OCI-LY3 (cell line): ENCODE results near the gene NRG2.

Experiments
- H2AFZ ChIP-seq: fragments of 200-600, 300-600 bp; shearing (Covaris generic); 2 replicates; pipeline ENCODE4 v1.6.0; 2014; ENCODE audit warnings: antibody characterized with exemption, low read depth, low read length
- H3K27ac ChIP-seq: fragments of 200-600, 300-600 bp; sonication (generic); 2 replicates; pipeline ENCODE4 v1.5.1; 2014; ENCODE audit warnings: mild to moderate bottlenecking, low read length, moderate library complexity, mixed read lengths
- H3K27me3 ChIP-seq: fragments of 200-600, 300-600 bp; sonication (generic); 2 replicates; pipeline ENCODE4 v1.6.1; 2014; ENCODE audit warnings: low read depth, low read length, mixed read lengths
- H3K36me3 ChIP-seq: fragments of 200-600, 300-600 bp; sonication (generic); replicated peaks from 2 replicates; pipeline ENCODE3; 2014; ENCODE audit warnings: low read depth, low read length, mixed read lengths
- H3K4me1 ChIP-seq: fragments of 300-600, 200-600 bp; sonication (generic); 2 replicates; pipeline ENCODE4 v1.6.1; 2014; ENCODE audit warnings: low read length, mixed read lengths
- H3K4me2 ChIP-seq: fragments of 200-600, 300-600 bp; sonication (generic); 2 replicates; pipeline ENCODE4 v1.6.1; 2014; ENCODE audit warnings: low read length, mixed read lengths
- H3K4me3 ChIP-seq: fragments of 300-600, 200-600 bp; sonication (generic); 2 replicates; pipeline ENCODE4 v1.5.1; 2014; ENCODE audit warnings: antibody characterized with exemption, mild to moderate bottlenecking, low read length, moderate library complexity
- H3K79me2 ChIP-seq: fragments of 300-600, 200-600 bp; shearing (Covaris generic); 2 replicates; pipeline ENCODE4 v1.6.1; 2014; ENCODE audit warnings: mild to moderate bottlenecking, low read length, mixed read lengths
- H3K9ac ChIP-seq: fragments of 300-600, 200-600 bp; shearing (Covaris generic); 2 replicates; pipeline ENCODE4 v1.6.0; 2014; ENCODE audit warnings: mild to moderate bottlenecking, low read length, moderate library complexity
- H3K9me3 ChIP-seq: fragments of 200-600, 300-600 bp; shearing (Covaris generic); 2 replicates; pipeline ENCODE4 v1.6.1; 2014; ENCODE audit warnings: low read length, mixed read lengths; ENCODE audit not compliant: insufficient read depth
- H4K20me1 ChIP-seq: fragments of 200-600, 300-600 bp; sonication (generic); 2 replicates; pipeline ENCODE4 v1.6.1; 2016; ENCODE audit warnings: low read length, mixed read lengths; ENCODE audit not compliant: insufficient read depth
- CTCF ChIP-seq: fragments of 200-600, 300-600 bp; sonication (generic); IDR thresholded peaks from 2 replicates; pipeline ENCODE4 v1.5.1; 2014; ENCODE audit warnings: antibody characterized with exemption, low read length, low read depth
- EZH2phosphoT487 ChIP-seq: fragments of 200-600 bp; shearing (Covaris generic); IDR thresholded peaks from 2 replicates; pipeline ENCODE4 v1.6.1; 2018; ENCODE audit warnings: antibody characterized with exemption, mixed run types, low read depth

The NRG2 gene

GRCh38 chr5:139845846-139846681 is 197.0 kb downstream of the NRG2 start:
- no peaks in the 10 kb centered on the region for H3K9me3 ChIP-seq
- H3K27me3 ChIP-seq = 0 out of 2 replicates have a peak, but pooled peaks cover 3% of the 10 kb centered on the region
- no peaks in the 10 kb centered on the region for H4K20me1 ChIP-seq
- no peak overlapping the region for H3K9ac ChIP-seq
- no peaks in the 10 kb centered on the region for H3K36me3 ChIP-seq
- no peak overlapping the region for H3K27ac ChIP-seq
- peaks cover 6% of the 10 kb centered on the region; the same call in 1 of the 2 replicates for H3K4me1 ChIP-seq
- H2AFZ ChIP-seq = no peak overlapping the region
- H3K4me2 ChIP-seq = no peak overlapping the region
- TF ChIP-seq CTCF (no peak), EZH2phosphoT487 (no peak)
- H3K79me2 ChIP-seq = no peaks in the 10 kb centered on the region
- no peak overlapping the region for H3K4me3 ChIP-seq

GRCh38 chr5:139844472-139845145 is 198.5 kb downstream of the NRG2 start:
- H3K27me3 ChIP-seq = 0 out of 2 replicates have a peak, but pooled peaks cover 3% of the 10 kb centered on the region
- H3K4me1 ChIP-seq = peaks cover 6% of the 10 kb centered on the region; the same call in 1 of the 2 replicates

GRCh38 chr5:139843991-139844390 is 199.1 kb downstream of the NRG2 start:
- no peaks in the 10 kb centered on the region for H3K9me3 ChIP-seq
- H3K36me3 ChIP-seq = no peaks in the 10 kb centered on the region
- H3K4me1 ChIP-seq = peaks cover 6% of the 10 kb centered on the region; the same call in 1 of the 2 replicates
- H3K79me2 ChIP-seq = no peaks in the 10 kb centered on the region
- no peak overlapping the region for H2AFZ ChIP-seq
- H4K20me1 ChIP-seq = no peaks in the 10 kb centered on the region
- H3K9ac ChIP-seq = no peak overlapping the region
- H3K4me2 ChIP-seq = no peak overlapping the region
- H3K27ac ChIP-seq = no peak overlapping the region
- H3K4me3 ChIP-seq = no peak overlapping the region
- TF ChIP-seq EZH2phosphoT487 = no peak
- TF ChIP-seq CTCF = no peak
- 0 out of 2 replicates have a peak, but pooled peaks cover 3% of the 10 kb centered on the region for H3K27me3 ChIP-seq

More at GRCh38 chr5:139844472-139845145, 198.5 kb downstream of the NRG2 start:
- H3K79me2 ChIP-seq = no peaks in the 10 kb centered on the region
- no peak for TF ChIP-seq EZH2phosphoT487
- peak; percentile 76 for TF ChIP-seq CTCF
- no peak overlapping the region; the same call in 1 of the 2 replicates for H2AFZ ChIP-seq
- no peak overlapping the region for H3K9ac ChIP-seq
- peak overlapping the region; percentile 46 for H3K4me2 ChIP-seq
- no peaks in the 10 kb centered on the region for H4K20me1 ChIP-seq
- no peak overlapping the region for H3K27ac ChIP-seq
- H3K36me3 ChIP-seq = no peaks in the 10 kb centered on the region
- no peak overlapping the region for H3K4me3 ChIP-seq
- no peaks in the 10 kb centered on the region for H3K9me3 ChIP-seq

GRCh38 chr5:139842321-139842720 is 200.8 kb downstream of the NRG2 start:
- H3K27me3 ChIP-seq = 0 out of 2 replicates have a peak, but pooled peaks cover 3% of the 10 kb centered on the region
- no peaks in the 10 kb centered on the region for H4K20me1 ChIP-seq
- no peaks in the 10 kb centered on the region for H3K9me3 ChIP-seq
- H3K4me1 ChIP-seq = peaks cover 6% of the 10 kb centered on the region; the same call in 1 of the 2 replicates
- no peak overlapping the region for H3K4me3 ChIP-seq
- no peak overlapping the region for H3K9ac ChIP-seq
- TF ChIP-seq EZH2phosphoT487 = no peak
- TF ChIP-seq CTCF = no peak
- no peaks in the 10 kb centered on the region for H3K79me2 ChIP-seq
- no peak overlapping the region for H3K4me2 ChIP-seq
- no peak overlapping the region for H3K27ac ChIP-seq
- H2AFZ ChIP-seq = no peak overlapping the region
- H3K36me3 ChIP-seq = no peaks in the 10 kb centered on the region
